Glomerular visceral epithelial cell (primary cell): Measurements from ENCODE around the gene SNAP47.
"Not testable (repeated sequence)": the region's sequence is repeated elsewhere in the genome, so short reads cannot be mapped to it uniquely, and the experiment has no call there.

ENCODE experiments used
- DNase-seq: peaks from one replicate; pipeline ENCODE4 v3.0.0-alpha.2; 2016; ENCODE audit errors: extremely low spot score

SNAP47 gene

GRCh38 chr1:227734856-227735538 lies at the start of gene SNAP47, which contains the start of gene JMJD4:
Gene SNAP47 (plus strand): TSS chr1:227735435. CDS start chr1:227747737, 12,302 bp downstream.
Gene JMJD4 (minus strand): TSS chr1:227735302. CDS start chr1:227735273, 29 bp downstream.
- peak; percentile 93 for DNase-seq

- DNase-seq, result no peak
Observed at GRCh38 chr1:227685807-227686206, 49.4 kb upstream of the SNAP47 start.

- DNase-seq, result no peak
Observed at GRCh38 chr1:227697321-227697864, 37.8 kb upstream of the SNAP47 start.

GRCh38 chr1:227701631-227702030 lies 33.6 kb upstream of the SNAP47 start:
- DNase-seq, result not testable (repeated sequence)

GRCh38 chr1:227707846-227708245 lies 27.4 kb upstream of the SNAP47 start:
- no peak for DNase-seq

GRCh38 chr1:227709451-227709850 lies 25.8 kb upstream of the SNAP47 start:
- no peak for DNase-seq

- not testable (repeated sequence) for DNase-seq
Observed at GRCh38 chr1:227710474-227710873, 24.8 kb upstream of the SNAP47 start.

- no peak for DNase-seq
Observed at GRCh38 chr1:227712648-227713047, 22.6 kb upstream of the SNAP47 start.

- DNase-seq, result no peak
Observed at GRCh38 chr1:227718932-227719331, 16.3 kb upstream of the SNAP47 start.

- DNase-seq, result no peak
Observed at GRCh38 chr1:227723474-227723873, 11.8 kb upstream of the SNAP47 start.

GRCh38 chr1:227725046-227725445 lies 10.2 kb upstream of the SNAP47 start:
- no peak for DNase-seq

GRCh38 chr1:227726318-227726717 lies 8.9 kb upstream of the SNAP47 start:
- DNase-seq, result no peak

GRCh38 chr1:227726924-227727599 lies 8.2 kb upstream of the SNAP47 start:
- no peak for DNase-seq

GRCh38 chr1:227728059-227728891 lies 7.0 kb upstream of the SNAP47 start:
- DNase-seq, result peak; percentile 93

- no peak for DNase-seq
Observed at GRCh38 chr1:227728892-227729143, 6.4 kb upstream of the SNAP47 start.

- DNase-seq, result no peak
Observed at GRCh38 chr1:227729144-227729880, 5.9 kb upstream of the SNAP47 start.

GRCh38 chr1:227729881-227730629 lies 5.2 kb upstream of the SNAP47 start:
- DNase-seq, result peak; percentile 51

- DNase-seq, result no peak
Observed at GRCh38 chr1:227730630-227731151, 4.5 kb upstream of the SNAP47 start.

- no peak for DNase-seq
Observed at GRCh38 chr1:227731241-227731677, 4.0 kb upstream of the SNAP47 start.

- no peak for DNase-seq
Observed at GRCh38 chr1:227731696-227732585, 3.3 kb upstream of the SNAP47 start.
